PFSK-1 (cell line): ENCODE measurements around the gene CYB561D1. TPM values are rescaled to one million over a fixed set of nuclear protein-coding genes. Genes with fewer than 3 reads are reported as not detected.

Experiments used
- FOXP2 ChIP-seq: optimal IDR thresholded peaks from 2 replicates; pipeline ENCODE3; 2011; ENCODE audit warnings: borderline replicate concordance, control low read depth, inconsistent platforms; ENCODE audit not compliant: insufficient read depth; ENCODE audit errors: extremely low read length, extremely low read depth
- POLR2AphosphoS5 ChIP-seq: IDR thresholded peaks from 2 replicates; pipeline ENCODE4 v1.6.1; 2012; ENCODE audit warnings: low read depth, mild to moderate bottlenecking, control low read depth, low read length, moderate library complexity
- SIN3A ChIP-seq: IDR thresholded peaks from 2 replicates; pipeline ENCODE4 v1.6.1; 2012; ENCODE audit warnings: mild to moderate bottlenecking, low read length, moderate library complexity, borderline replicate concordance; ENCODE audit not compliant: insufficient read depth
- TAF1 ChIP-seq: IDR thresholded peaks from 2 replicates; pipeline ENCODE4 v1.6.1; 2012; ENCODE audit warnings: low read length, control low read depth, borderline replicate concordance; ENCODE audit not compliant: insufficient read depth
- polyA plus RNA-seq: library from polyadenylated mRNA; unstranded; fragments of >200 nt; gene quantifications from one replicate; pipeline ENCODE4 v1.2.1, GENCODE V29; 2012; ENCODE audit warnings: low read depth, missing spikeins; ENCODE audit not compliant: insufficient read length
- TF ChIP-seq, protein P1 (sequence below), 2 experiments: IDR thresholded peaks; 2 replicates each; pipeline versions ENCODE4 v1.6.1 to v1.8.0; 2011 to 2012; ENCODE audit warnings: low read depth in 2 of 2, low read length in 2 of 2, control low read depth in 1 of 2, inconsistent platforms in 1 of 2, mild to moderate bottlenecking in 1 of 2, moderate library complexity in 1 of 2; ENCODE audit not compliant: insufficient read depth in 1 of 2

Gene CYB561D1, protein sequence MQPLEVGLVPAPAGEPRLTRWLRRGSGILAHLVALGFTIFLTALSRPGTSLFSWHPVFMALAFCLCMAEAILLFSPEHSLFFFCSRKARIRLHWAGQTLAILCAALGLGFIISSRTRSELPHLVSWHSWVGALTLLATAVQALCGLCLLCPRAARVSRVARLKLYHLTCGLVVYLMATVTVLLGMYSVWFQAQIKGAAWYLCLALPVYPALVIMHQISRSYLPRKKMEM
- polyA plus RNA-seq, result 6.2 TPM

DNA sequence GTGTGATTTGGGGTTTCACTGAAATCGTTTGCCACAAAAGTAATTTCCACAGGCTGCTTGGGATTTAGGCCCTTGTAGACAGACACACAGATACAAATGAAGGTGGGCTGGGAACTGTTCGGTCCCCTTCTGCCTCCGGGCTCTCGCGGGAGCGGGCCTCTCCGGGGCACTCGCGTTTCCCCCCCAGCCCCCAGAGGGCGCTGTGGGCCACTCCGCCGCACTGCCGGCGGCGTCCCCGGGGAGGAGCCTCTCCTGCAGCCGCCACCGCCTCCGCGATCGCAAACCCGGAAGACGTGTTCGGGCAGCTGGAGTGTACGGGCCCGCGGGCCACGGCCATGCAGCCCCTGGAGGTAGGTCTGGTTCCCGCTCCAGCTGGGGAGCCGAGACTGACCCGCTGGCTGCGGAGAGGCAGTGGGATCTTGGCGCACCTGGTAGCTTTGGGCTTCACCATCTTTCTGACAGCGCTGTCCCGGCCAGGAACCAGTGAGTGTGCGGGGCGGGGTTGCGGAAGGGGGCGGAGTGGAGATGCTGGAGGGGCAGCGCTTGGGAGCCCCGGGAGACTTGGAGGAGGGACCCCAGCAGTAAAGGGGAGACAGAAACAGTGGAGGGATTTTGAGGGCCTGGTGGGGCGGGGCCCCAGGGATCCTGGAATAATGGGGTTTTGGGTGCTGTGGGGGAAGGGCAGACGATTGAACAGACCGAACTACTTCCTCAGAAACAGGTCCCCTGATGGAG is at the start of gene CYB561D1:
CYB561D1 (plus strand) TSS at position 290 of the 735 bp plus-strand sequence; CDS start at position 336, 46 bp downstream.
- TF ChIP-seq FOXP2 (peak; percentile 85), POLR2AphosphoS5 (peak; percentile 55; the same call in 1 of the 2 replicates), TAF1 (no peak), SIN3A (no peak)
- TF ChIP-seq, protein P1, sequence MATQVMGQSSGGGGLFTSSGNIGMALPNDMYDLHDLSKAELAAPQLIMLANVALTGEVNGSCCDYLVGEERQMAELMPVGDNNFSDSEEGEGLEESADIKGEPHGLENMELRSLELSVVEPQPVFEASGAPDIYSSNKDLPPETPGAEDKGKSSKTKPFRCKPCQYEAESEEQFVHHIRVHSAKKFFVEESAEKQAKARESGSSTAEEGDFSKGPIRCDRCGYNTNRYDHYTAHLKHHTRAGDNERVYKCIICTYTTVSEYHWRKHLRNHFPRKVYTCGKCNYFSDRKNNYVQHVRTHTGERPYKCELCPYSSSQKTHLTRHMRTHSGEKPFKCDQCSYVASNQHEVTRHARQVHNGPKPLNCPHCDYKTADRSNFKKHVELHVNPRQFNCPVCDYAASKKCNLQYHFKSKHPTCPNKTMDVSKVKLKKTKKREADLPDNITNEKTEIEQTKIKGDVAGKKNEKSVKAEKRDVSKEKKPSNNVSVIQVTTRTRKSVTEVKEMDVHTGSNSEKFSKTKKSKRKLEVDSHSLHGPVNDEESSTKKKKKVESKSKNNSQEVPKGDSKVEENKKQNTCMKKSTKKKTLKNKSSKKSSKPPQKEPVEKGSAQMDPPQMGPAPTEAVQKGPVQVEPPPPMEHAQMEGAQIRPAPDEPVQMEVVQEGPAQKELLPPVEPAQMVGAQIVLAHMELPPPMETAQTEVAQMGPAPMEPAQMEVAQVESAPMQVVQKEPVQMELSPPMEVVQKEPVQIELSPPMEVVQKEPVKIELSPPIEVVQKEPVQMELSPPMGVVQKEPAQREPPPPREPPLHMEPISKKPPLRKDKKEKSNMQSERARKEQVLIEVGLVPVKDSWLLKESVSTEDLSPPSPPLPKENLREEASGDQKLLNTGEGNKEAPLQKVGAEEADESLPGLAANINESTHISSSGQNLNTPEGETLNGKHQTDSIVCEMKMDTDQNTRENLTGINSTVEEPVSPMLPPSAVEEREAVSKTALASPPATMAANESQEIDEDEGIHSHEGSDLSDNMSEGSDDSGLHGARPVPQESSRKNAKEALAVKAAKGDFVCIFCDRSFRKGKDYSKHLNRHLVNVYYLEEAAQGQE (IDR thresholded peaks at IDR 0.05; ENCODE audit: insufficient read depth in 1 of 2, low read depth in 2 of 2, low read length in 2 of 2), result no peak

DNA sequence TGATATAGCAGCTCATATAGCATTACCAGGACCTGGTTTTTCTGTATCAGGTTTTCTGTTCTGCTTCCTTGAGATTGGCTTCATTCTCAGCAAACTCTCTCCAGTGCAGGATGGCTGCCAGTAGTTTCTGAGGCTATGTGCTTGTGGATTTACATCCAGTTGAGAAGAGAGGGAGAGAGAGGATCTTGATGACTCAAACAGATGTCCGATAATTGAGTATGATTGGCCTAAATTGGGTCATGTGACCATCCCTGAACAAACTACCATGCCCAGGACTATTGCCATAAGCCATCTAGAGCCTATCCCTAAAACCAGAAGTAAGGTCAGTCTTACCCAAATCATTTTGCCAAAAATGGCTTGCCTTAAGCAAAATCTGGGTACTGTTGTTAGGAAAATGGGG is 49.5 kb upstream of the CYB561D1 start:
- TF ChIP-seq FOXP2 (no peak), SIN3A (no peak), TAF1 (no peak), POLR2AphosphoS5 (no peak)
- TF ChIP-seq, protein P1 (IDR thresholded peaks at IDR 0.05; ENCODE audit: insufficient read depth in 1 of 2, low read depth in 2 of 2, low read length in 2 of 2), result no peak

DNA sequence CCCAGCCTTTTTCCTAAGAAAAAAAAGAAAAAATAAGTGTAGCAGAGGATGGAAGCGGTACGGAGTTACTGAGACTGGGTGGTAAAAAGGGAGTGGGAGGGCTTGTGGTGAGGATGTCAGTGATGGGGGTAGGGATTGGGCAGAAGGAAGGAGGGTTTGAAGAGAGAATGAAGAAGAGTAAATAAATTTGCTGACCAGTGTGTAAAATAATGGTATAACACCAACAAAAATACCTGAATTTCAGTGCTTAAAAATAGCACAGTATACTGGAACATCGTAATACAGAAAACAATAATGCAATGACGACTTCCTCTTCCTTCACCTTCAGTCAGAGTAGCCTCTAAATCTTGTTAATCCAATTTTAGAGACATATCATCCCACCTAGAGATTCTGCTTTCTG is 46.4 kb upstream of the CYB561D1 start:
- TF ChIP-seq TAF1 (no peak), FOXP2 (no peak), POLR2AphosphoS5 (no peak), SIN3A (no peak)
- TF ChIP-seq, protein P1 (IDR thresholded peaks at IDR 0.05; ENCODE audit: insufficient read depth in 1 of 2, low read depth in 2 of 2, low read length in 2 of 2), result no peak

DNA sequence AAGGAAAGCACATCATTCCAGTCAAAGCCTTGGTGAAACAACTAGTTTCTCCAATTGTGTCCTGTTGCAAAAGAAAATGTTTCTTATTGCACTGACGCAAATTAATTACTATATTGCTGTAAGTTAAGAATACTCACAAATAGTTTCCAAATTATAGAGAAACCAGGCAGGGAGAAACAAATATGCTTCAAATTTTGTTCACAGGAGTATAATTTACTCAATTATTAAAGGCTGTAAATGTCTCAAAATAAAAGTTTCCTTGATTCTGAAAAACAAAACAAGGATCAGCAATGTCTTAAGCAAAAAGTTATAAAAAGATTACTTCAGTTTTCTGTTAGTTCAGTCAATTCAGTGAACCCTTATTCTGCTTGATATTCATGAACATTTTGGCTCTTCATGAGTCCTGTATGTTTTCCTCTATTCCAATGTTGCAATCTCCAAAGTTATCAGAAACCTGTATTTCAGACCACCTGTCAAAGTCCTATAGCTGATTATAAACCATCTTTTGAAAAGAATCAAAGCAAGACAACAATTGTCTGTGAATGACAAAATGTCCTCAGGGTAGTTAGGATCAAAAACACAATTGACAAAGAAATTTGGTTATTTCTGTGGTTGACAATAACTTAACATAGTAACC is 39.3 kb upstream of the CYB561D1 start:
- no peak for TF ChIP-seq POLR2AphosphoS5
- TF ChIP-seq, protein P1 (IDR thresholded peaks at IDR 0.05; ENCODE audit: insufficient read depth in 1 of 2, low read depth in 2 of 2, low read length in 2 of 2), result no peak
- TF ChIP-seq TAF1, result no peak
- no peak for TF ChIP-seq SIN3A
- no peak for TF ChIP-seq FOXP2
